Activated CD4-positive, alpha-beta T cell treated with anti-CD3 and anti-CD28 coated beads, Interleukin-10, Interleukin-2, amounts not matched to agents 100 ng/mL and 50 ng/mL, durations not matched to agents 16 hours and 8 hours (primary cell): ENCODE data around the gene TMEM247.

Experiments
- DNase-seq: peaks from one replicate; pipeline ENCODE4 v3.0.0-alpha.2; 2020

Gene TMEM247

GRCh38 chr2:46490521-46491141 is 11.3 kb downstream of the TMEM247 start:
- DNase-seq, result no peak

GRCh38 chr2:46492301-46492700 is 12.9 kb downstream of the TMEM247 start:
- DNase-seq, result no peak

GRCh38 chr2:46493241-46493970 is 14.0 kb downstream of the TMEM247 start:
- peak; percentile 45 for DNase-seq

GRCh38 chr2:46493971-46494250 is 14.5 kb downstream of the TMEM247 start:
- DNase-seq, result no peak

GRCh38 chr2:46494596-46494995 is 15.2 kb downstream of the TMEM247 start:
- no peak for DNase-seq

GRCh38 chr2:46495231-46496030 is 16.1 kb downstream of the TMEM247 start:
- no peak for DNase-seq

GRCh38 chr2:46497766-46498165 is 18.4 kb downstream of the TMEM247 start:
- no peak for DNase-seq

GRCh38 chr2:46498681-46499080 is 19.3 kb downstream of the TMEM247 start:
- no peak for DNase-seq

GRCh38 chr2:46499392-46499785 is 20.0 kb downstream of the TMEM247 start:
- DNase-seq, result no peak

- no peak for DNase-seq
These were observed 21.4 kb downstream of the TMEM247 start for GRCh38 chr2:46500801-46501200.

- DNase-seq, result no peak
These were observed 23.0 kb downstream of the TMEM247 start for GRCh38 chr2:46502291-46502885.

- DNase-seq, result no peak
These were observed 24.3 kb downstream of the TMEM247 start for GRCh38 chr2:46503686-46504085.

GRCh38 chr2:46504221-46504620 is 24.9 kb downstream of the TMEM247 start:
- no peak for DNase-seq

- no peak for DNase-seq
These were observed 25.5 kb downstream of the TMEM247 start for GRCh38 chr2:46504685-46505471.

GRCh38 chr2:46505472-46505783 is 26.1 kb downstream of the TMEM247 start:
- no peak for DNase-seq

- no peak for DNase-seq
These were observed 26.9 kb downstream of the TMEM247 start for GRCh38 chr2:46506131-46506706.

- no peak for DNase-seq
These were observed 28.9 kb downstream of the TMEM247 start for GRCh38 chr2:46508312-46508711.

- DNase-seq, result no peak
These were observed 29.4 kb downstream of the TMEM247 start for GRCh38 chr2:46508759-46509158.

GRCh38 chr2:46509804-46510203 is 30.4 kb downstream of the TMEM247 start:
- DNase-seq, result no peak

GRCh38 chr2:46510598-46511177 is 31.3 kb downstream of the TMEM247 start:
- no peak for DNase-seq

GRCh38 chr2:46512185-46512584 is 32.8 kb downstream of the TMEM247 start:
- DNase-seq, result no peak

GRCh38 chr2:46514738-46515137 is 35.4 kb downstream of the TMEM247 start:
- no peak for DNase-seq
